ENCODE measurements around the gene TEX52. TPM values are rescaled to one million over a fixed set of nuclear protein-coding genes. Genes with fewer than 3 reads are reported as not detected.
A peak's percentile ranks its signal among the peaks of the same experiment; 100 is the strongest.

The TEX52 gene
- total and polyA plus RNA-seq, 2 donors (not counting 3 experiments of a cell fraction or from before 2014, with no cell fraction given): not detected

DNA sequence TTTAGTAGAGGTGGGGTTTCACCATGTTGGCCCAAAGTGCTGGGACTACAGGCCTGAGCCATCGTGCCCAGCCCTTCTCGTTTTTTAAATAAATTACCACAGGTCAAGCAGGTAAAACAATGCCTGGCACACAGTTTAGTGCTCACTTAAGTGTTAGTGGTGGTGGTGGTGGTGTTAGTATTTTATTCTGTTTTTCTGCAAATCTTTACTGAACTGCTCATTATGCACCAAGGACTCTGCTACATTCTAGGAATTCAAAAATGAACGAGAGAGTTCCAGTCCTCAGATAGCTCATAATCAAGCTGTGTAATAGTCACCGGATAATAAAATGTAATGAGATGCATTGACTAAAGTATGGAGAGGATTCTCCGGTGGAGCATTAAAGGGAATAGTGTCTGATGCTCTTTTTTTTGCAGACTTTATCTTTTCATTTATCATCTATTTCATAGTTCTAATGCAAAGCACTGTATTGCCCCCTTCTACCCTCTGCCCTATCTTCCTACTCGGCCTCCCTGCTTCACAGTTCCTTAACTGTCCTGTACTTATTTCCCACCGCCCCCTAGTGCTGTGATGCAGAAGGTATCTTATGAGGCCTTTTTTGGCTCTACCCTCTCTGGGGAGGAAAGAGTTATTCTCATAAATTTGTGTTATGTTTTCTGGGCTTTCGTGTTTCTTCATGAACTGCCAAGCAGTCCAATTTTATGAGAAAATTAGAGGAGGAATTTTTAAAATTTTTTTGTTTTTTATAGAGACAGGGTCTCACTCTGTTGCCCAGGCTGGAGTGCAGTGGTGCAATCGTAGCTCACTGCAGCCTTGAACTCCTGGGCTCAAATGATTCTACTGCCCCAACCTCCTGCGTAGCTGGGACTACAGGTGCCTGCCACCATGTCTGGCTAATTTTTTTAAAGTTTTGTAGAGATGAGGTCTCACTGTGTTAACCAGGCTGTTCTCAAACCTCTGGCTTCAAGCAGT, 43.3 kb downstream of the TEX52 start:
- Histone ChIP-seq H4K20me1 (replicated peaks; ENCODE audit: control insufficient read depth, extremely low read depth, insufficient read depth, low read length) (no peaks in the 10 kb centered on the region), H3K27ac (ENCODE audit: insufficient read depth, low read depth, low read length) (peak overlapping the region; percentile 52), H3K9me3 (replicated peaks; ENCODE audit: control insufficient read depth, insufficient read depth, low read length) (no peaks in the 10 kb centered on the region), H3K9ac (replicated peaks; ENCODE audit: extremely low read depth, insufficient read depth, low read length) (peak overlapping the region; percentile 57), H3K4me1 (ENCODE audit: control insufficient read depth, extremely low read depth, insufficient read depth, low read length) (peaks cover 6% of the 10 kb centered on the region), H3K79me2 (ENCODE audit: control insufficient read depth, insufficient read depth, low read length) (peaks cover 12% of the 10 kb centered on the region), H3K36me3 (ENCODE audit: control insufficient read depth in 2 of 2, extremely low read depth in 1 of 2, insufficient read depth in 2 of 2, low read length in 2 of 2) (peaks cover 0 to 8% of the 10 kb centered on the region in 2 experiments), H3K27me3 (ENCODE audit: control insufficient read depth in 2 of 2, insufficient read depth in 2 of 2, low read length in 2 of 2) (no peaks in the 10 kb centered on the region), H2AFZ (ENCODE audit: low read depth, low read length) (peak overlapping the region; percentile 38), H3K4me3 (replicated peaks in 1 of 3; ENCODE audit: insufficient read depth in 1 of 3, low read depth in 1 of 3, low read length in 3 of 3) (peak overlapping the region; percentile 58 to 94 (median 71)), H3K4me2 (ENCODE audit: insufficient read depth, low read length) (peak overlapping the region; percentile 98), H3K9me1 (replicated peaks; ENCODE audit: control insufficient read depth, extremely low read depth, insufficient read depth, low read length) (no peaks in the 10 kb centered on the region)
- TF ChIP-seq EZH2 (IDR thresholded peaks at IDR 0.05; ENCODE audit: borderline replicate concordance, low read depth, low read length, severe bottlenecking): no peak
- TF ChIP-seq POLR2AphosphoS5 (IDR thresholded peaks at IDR 0.05; ENCODE audit: insufficient read depth, low read depth, low read length): no peak
- TF ChIP-seq, protein P1, sequence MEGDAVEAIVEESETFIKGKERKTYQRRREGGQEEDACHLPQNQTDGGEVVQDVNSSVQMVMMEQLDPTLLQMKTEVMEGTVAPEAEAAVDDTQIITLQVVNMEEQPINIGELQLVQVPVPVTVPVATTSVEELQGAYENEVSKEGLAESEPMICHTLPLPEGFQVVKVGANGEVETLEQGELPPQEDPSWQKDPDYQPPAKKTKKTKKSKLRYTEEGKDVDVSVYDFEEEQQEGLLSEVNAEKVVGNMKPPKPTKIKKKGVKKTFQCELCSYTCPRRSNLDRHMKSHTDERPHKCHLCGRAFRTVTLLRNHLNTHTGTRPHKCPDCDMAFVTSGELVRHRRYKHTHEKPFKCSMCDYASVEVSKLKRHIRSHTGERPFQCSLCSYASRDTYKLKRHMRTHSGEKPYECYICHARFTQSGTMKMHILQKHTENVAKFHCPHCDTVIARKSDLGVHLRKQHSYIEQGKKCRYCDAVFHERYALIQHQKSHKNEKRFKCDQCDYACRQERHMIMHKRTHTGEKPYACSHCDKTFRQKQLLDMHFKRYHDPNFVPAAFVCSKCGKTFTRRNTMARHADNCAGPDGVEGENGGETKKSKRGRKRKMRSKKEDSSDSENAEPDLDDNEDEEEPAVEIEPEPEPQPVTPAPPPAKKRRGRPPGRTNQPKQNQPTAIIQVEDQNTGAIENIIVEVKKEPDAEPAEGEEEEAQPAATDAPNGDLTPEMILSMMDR (IDR thresholded peaks at IDR 0.05; ENCODE audit: extremely low read depth in 1 of 2, insufficient read depth in 1 of 2, low read depth in 1 of 2, low read length in 2 of 2): peak; percentile 62 to 65
- DNase-seq (ENCODE audit: low read depth, low spot score): peak; percentile 63
- ChIA-PET CTCF (interaction anchor here (0.8 to 3.3 kb wide), 16 partner anchors 9 to 228 kb away, joined by 3 to 31 read pairs (median 6); partner anchors contain the start of gene FKBP4), POLR2A (interaction anchor here (0.6 to 1.5 kb wide), 4 partner anchors 9 to 73 kb away, joined by 3 to 4 read pairs (median 3); no protein-coding TSS in a partner anchor)
- FAIRE-seq: no peak
- dilution Hi-C loops (cut with MboI; ENCODE audit: extremely low pct_ligation_motif_present, low sequenced_read_pairs): no loop called here
- intact Hi-C loops (cut with micrococcal nuclease): loop anchor here (2.0 kb wide), 1 partner anchor 73 kb away; no protein-coding TSS in a partner anchor
- no TSS peak for BruUV-seq (replicated peaks)

Measured in endothelial cell of umbilical vein (primary cell).